ENCODE measurements around the gene MEGF11.

DNA sequence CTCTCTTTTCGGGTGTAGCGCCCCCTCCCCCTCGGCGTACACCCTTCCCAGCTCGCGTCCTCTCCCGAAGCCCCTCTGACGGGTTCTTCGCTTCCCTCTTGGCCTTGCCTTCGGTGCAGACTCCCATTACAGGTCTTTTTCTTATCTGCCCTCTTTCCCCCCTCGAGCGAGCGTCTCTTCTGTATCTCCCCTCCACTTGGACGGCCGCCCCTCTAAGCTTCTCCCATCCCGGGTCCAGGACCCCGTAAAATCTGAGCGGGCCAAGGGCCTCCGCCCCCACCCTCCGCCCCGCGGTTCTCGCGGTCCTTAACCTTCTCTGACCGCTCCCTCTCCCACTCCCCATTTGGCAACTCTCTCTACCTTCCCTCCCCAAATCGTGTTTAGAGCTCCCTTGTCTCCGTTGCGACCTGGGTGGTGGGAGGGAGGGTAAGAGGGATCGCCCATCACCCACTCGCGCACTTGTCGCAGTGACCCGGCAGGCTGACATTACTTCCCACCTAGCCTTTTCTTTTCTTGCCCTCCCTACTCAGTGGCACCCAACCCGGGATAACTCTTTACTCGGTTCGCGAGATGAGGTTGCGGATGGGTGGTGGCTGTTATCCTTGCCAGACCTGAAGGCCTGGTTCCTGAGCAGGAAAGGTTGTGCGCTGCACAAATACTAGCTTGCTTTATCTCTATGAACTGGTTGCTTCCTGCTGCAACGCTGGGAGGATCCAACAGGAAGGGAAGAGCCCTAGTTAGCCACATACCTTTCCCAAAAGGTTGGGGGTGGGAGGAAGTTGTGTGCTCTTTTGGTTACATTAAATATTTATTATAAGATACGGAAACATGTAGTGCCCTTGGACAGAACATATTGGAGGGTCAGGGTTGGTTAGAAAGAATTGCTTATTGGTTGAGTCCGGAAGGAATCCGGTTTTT, 383.3 kb downstream of the MEGF11 start:
- TF ChIP-seq CTCF (conservative IDR thresholded peaks at IDR 0.05), result no peak
- no peak for TF ChIP-seq EZH2 (IDR thresholded peaks at IDR 0.05; ENCODE audit: low read depth)
